Measurements from ENCODE around the gene KANSL1.

DNA sequence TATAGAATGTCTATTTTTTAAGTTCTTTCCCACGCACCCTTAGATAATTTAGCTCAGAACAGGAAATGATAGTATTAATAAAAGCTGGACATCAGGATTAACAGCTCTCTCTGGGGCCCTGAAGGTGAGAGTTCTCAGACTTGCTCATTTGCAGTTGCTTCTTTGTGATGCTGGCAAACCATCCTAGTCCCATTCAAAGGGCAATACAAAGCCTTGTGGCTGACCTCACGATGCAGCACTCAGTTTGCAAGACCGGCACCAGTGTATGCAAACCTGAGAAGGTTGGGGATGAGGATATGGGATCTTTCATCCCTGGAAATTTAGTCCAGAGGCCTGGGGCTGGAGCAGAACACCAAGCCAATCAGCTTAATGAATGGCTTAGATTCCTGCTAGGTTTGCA is 164.9 kb downstream of the KANSL1 start:
- TF ChIP-seq, protein P1, sequence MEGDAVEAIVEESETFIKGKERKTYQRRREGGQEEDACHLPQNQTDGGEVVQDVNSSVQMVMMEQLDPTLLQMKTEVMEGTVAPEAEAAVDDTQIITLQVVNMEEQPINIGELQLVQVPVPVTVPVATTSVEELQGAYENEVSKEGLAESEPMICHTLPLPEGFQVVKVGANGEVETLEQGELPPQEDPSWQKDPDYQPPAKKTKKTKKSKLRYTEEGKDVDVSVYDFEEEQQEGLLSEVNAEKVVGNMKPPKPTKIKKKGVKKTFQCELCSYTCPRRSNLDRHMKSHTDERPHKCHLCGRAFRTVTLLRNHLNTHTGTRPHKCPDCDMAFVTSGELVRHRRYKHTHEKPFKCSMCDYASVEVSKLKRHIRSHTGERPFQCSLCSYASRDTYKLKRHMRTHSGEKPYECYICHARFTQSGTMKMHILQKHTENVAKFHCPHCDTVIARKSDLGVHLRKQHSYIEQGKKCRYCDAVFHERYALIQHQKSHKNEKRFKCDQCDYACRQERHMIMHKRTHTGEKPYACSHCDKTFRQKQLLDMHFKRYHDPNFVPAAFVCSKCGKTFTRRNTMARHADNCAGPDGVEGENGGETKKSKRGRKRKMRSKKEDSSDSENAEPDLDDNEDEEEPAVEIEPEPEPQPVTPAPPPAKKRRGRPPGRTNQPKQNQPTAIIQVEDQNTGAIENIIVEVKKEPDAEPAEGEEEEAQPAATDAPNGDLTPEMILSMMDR (IDR thresholded peaks at IDR 0.05; ENCODE audit: insufficient read depth, low read length, poor library complexity, severe bottlenecking) = no peak
- TF ChIP-seq EZH2phosphoT487 (conservative IDR thresholded peaks at IDR 0.05; ENCODE audit: low read length) = no peak

All from SU-DHL-6 (cell line).